Measurements from ENCODE around the gene LIPC.

DNA sequence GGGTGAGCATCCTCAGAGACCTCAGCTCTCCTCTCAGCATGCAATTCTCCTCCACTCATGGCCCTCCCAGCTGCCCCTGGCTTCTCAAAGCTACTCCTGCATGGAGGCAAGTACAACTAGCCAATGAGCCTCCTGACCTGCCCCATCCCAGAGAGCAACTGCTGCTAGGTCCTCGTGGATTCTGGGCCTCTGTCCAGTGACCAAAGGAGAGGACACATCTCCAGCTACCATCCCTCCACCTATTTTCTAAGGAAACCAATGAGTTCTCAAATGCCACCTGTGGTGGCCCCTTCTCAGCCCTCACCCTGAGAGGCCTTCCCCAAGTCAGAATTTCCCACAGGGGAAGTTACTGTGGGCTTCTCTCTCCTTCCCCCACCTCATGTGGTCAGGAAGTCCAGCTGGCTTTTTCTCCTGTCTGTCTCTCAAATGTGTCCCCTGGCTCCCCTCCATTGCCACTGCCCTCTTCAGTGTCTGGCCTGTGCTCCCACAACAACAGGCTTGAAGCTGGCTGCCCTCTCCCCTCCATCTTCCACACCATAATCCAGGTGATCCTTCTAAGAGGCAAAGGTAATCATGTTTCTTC, 43.0 kb downstream of the LIPC start:
- TF ChIP-seq, protein P1, sequence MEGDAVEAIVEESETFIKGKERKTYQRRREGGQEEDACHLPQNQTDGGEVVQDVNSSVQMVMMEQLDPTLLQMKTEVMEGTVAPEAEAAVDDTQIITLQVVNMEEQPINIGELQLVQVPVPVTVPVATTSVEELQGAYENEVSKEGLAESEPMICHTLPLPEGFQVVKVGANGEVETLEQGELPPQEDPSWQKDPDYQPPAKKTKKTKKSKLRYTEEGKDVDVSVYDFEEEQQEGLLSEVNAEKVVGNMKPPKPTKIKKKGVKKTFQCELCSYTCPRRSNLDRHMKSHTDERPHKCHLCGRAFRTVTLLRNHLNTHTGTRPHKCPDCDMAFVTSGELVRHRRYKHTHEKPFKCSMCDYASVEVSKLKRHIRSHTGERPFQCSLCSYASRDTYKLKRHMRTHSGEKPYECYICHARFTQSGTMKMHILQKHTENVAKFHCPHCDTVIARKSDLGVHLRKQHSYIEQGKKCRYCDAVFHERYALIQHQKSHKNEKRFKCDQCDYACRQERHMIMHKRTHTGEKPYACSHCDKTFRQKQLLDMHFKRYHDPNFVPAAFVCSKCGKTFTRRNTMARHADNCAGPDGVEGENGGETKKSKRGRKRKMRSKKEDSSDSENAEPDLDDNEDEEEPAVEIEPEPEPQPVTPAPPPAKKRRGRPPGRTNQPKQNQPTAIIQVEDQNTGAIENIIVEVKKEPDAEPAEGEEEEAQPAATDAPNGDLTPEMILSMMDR (conservative IDR thresholded peaks at IDR 0.05; ENCODE audit: low read depth, low read length) = no peak
- no peak for TF ChIP-seq EZH2 (IDR thresholded peaks at IDR 0.05; ENCODE audit: borderline replicate concordance, low read depth, low read length, poor library complexity, severe bottlenecking)

Measured in A673 (cell line).